ENCODE results near the gene ALK.

- TF ChIP-seq CTCF (conservative IDR thresholded peaks at IDR 0.05 in 1 of 2, IDR thresholded peaks at IDR 0.05 in 1 of 2; ENCODE audit: low read depth in 1 of 2, low read length in 2 of 2), result no peak
- TF ChIP-seq EZH2 (IDR thresholded peaks at IDR 0.05; ENCODE audit: low read length, missing control alignments), result no peak
These were observed 738.5 kb downstream of the ALK start for GRCh38 chr2:29182920-29183319.
